Hippocampal formation (tissue), 2 donors: ENCODE results near the gene OR5AS1.
"Not testable (repeated sequence)": the region's sequence is repeated elsewhere in the genome, so short reads cannot be mapped to it uniquely, and the experiment has no call there.

ENCODE experiments used
- DNase-seq, 2 donors: peaks; one replicate each; lab custom pipeline; 2025; lab: John Stamatoyannopoulos, UW

OR5AS1 gene

DNA sequence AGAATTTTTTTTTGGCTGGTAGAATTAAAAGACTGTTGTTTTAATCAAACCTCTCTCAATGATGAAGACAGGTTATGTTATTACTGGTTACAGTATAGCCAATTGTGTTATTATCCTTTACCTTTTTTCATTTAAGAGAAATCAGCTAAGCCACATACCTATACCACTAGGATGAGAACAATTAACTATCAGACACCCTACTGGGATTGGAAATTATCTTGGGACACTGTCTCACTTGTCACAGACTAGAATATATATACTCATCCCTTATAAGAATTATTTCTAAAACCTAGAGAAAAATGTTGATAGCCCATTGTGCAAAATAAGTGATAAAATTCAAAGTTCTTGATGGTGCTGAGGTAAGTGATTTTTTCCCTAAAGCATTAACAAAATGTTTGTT lies at the start of gene OR5AS1:
Gene OR5AS1 (plus strand): TSS at position 301 of the 400 bp plus-strand sequence. CDS start 2,765 bp downstream, outside the sequence.
- no peak for DNase-seq

DNA sequence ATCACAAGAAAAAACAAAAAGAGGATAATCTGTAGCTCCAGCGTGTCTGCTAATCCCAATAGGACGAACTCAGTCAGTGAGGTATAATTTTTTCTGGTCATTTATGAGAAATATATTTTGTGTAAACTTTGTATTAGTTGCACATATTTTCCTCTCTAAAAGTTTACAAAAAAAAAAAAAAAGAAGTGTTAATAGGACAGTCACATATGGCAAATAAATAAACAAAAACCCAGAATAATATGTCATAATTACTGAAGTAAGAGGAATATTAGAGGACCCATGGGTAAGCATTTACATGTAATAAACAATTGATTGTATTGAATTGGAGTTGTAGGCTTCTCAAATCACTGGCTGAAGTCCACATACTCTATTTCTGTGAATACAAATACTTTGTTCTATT lies 32.9 kb upstream of the OR5AS1 start, which contains the start of gene OR5F1:
Gene OR5F1 (minus strand): TSS at position 101 of the 400 bp plus-strand sequence. CDS start 0 bp downstream, at position 101.
- no peak for DNase-seq

GRCh38 chr11:56010716-56011115 lies 16.7 kb upstream of the OR5AS1 start:
- no peak for DNase-seq

- DNase-seq: no peak
Measured at GRCh38 chr11:56013805-56014204, 13.6 kb upstream of the OR5AS1 start.

- no peak for DNase-seq
Measured at GRCh38 chr11:56045538-56045937, 18.1 kb downstream of the OR5AS1 start.

DNA sequence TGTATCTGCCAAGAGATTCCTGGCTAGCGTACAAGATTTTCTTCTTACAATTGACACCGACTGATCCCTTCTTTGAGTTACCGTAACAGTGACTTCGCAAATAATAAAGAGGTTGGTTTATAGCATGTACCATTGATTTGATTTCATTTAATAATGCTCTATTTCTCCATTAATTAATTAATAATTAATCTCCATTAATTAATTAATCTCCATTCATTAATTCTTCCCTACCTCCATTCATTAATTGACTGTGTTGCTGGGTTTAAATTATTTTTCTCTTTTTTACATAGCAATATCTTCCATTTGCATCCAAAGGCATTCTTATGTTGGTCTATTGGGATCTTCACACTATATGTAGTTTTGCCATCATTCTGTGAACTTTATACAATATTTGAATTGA lies 21.0 kb downstream of the OR5AS1 start:
- no peak for DNase-seq

DNA sequence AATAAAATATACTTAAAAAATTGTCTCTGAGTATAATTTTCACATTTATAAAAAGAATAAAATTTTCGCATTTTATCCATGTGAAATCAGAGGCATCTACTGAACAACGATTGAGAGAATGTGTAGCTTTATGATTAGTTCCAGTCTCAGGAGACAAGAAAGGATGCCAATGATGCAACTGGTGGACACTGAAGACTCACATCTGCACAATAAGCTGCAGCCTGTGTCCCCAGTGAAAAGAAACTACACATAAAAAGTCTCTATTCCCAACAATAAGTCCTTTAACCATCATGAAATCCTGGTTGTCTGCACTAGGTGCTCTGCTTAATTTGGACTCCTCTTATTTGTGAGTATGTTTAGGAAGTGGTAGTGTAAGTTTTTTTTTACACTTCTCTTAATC lies 22.0 kb downstream of the OR5AS1 start:
- no peak for DNase-seq

- not testable (repeated sequence) for DNase-seq
Measured at GRCh38 chr11:56056366-56056765, 28.9 kb downstream of the OR5AS1 start.

GRCh38 chr11:56057661-56058237 lies 30.3 kb downstream of the OR5AS1 start:
- not testable (repeated sequence) for DNase-seq

- DNase-seq: not testable (repeated sequence)
Measured at GRCh38 chr11:56058260-56058780, 30.9 kb downstream of the OR5AS1 start.

- DNase-seq: no peak
Measured at GRCh38 chr11:56066980-56067379, 39.5 kb downstream of the OR5AS1 start.
